SH-SY5Y (cell line): Measurements from ENCODE around the gene PGP.

Experiments used
- GATA2 ChIP-seq: IDR thresholded peaks from 2 replicates; pipeline ENCODE4 v1.6.1; 2011; ENCODE audit warnings: mild to moderate bottlenecking, low read depth, low read length
- GATA3 ChIP-seq: IDR thresholded peaks from 2 replicates; pipeline ENCODE4 v1.6.1; 2011; ENCODE audit warnings: low read depth, mild to moderate bottlenecking, low read length, moderate library complexity

GRCh38 chr16:2243031-2243528 is 28.4 kb upstream of the PGP start:
- no peak for TF ChIP-seq GATA2
- TF ChIP-seq GATA3, result no peak
